ENCODE data around the gene CILP2. TPM values are rescaled to one million over a fixed set of nuclear protein-coding genes. Genes with fewer than 3 reads are reported as not detected.

Gene CILP2
- total and polyA plus RNA-seq, 9 of the 15 experiments (the other 6 are each of a cell fraction or from before 2014, with no cell fraction given), result 0.04 to 0.35 (median 0.05) TPM; not detected in 2

GRCh38 chr19:19505669-19506326 is 32.3 kb upstream of the CILP2 start:
- TF ChIP-seq, protein P1, sequence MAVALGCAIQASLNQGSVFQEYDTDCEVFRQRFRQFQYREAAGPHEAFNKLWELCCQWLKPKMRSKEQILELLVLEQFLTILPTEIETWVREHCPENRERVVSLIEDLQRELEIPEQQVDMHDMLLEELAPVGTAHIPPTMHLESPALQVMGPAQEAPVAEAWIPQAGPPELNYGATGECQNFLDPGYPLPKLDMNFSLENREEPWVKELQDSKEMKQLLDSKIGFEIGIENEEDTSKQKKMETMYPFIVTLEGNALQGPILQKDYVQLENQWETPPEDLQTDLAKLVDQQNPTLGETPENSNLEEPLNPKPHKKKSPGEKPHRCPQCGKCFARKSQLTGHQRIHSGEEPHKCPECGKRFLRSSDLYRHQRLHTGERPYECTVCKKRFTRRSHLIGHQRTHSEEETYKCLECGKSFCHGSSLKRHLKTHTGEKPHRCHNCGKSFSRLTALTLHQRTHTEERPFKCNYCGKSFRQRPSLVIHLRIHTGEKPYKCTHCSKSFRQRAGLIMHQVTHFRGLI (CRISPR knock-in tag; IDR thresholded peaks at IDR 0.05), result no peak
- TF ChIP-seq ZZZ3 (IDR thresholded peaks at IDR 0.05) (no peak), CBX1 (IDR thresholded peaks at IDR 0.05; ENCODE audit: low read depth) (no peak), RBM22 (IDR thresholded peaks at IDR 0.05; ENCODE audit: low read depth, low read length, poor library complexity, severe bottlenecking) (peak; percentile 27), POU5F1 (IDR thresholded peaks at IDR 0.05; ENCODE audit: borderline replicate concordance, low read depth, low read length, partially characterized antibody) (no peak), CREB3 (tag; conservative IDR thresholded peaks at IDR 0.05; ENCODE audit: low read depth) (no peak), RBM39 (optimal IDR thresholded peaks at IDR 0.05; ENCODE audit: low read depth, low read length) (no peak)
- POLR2A ChIA-PET, result interaction anchor here (0.6 kb wide), 1 partner anchor 19 kb away, joined by 3 read pairs; no protein-coding TSS in a partner anchor
- CTCF ChIA-PET (ENCODE audit: low intra/inter-chr PET ratio), result no interaction called here

More at GRCh38 chr19:19505669-19506326, 32.3 kb upstream of the CILP2 start:
- intact Hi-C loops (cut with micrococcal nuclease), result no loop called here
- Histone ChIP-seq H3K4me3 (no peak overlapping the region), H3K9me3 (replicated peaks; ENCODE audit: control insufficient read depth, insufficient read depth, low read depth, low read length) (no peaks in the 10 kb centered on the region), H3K9ac (ENCODE audit: insufficient read depth in 1 of 2, low read depth in 2 of 2, low read length in 2 of 2) (no peak overlapping the region), H3K79me2 (ENCODE audit: control insufficient read depth, insufficient read depth, low read length) (no peaks in the 10 kb centered on the region), H3K36me3 (ENCODE audit: control insufficient read depth, insufficient read depth, low read length) (peaks cover 68% of the 10 kb centered on the region; the same call in 2 of the 3 replicates), H4K20me1 (replicated peaks; ENCODE audit: control insufficient read depth, insufficient read depth, low read length) (no peaks in the 10 kb centered on the region), H3K27me3 (ENCODE audit: control insufficient read depth in 2 of 2, insufficient read depth in 2 of 2, low read length in 2 of 2) (no peaks in the 10 kb centered on the region), H3K4me1 (replicated peaks in 1 of 2; ENCODE audit: control insufficient read depth in 2 of 2, insufficient read depth in 2 of 2, low read length in 2 of 2) (peaks cover 0 to 16% of the 10 kb centered on the region in 2 experiments; a peak in 1 of 5 replicates), H3K9me1 (ENCODE audit: control insufficient read depth, insufficient read depth, low read length) (no peaks in the 10 kb centered on the region), H2AFZ (ENCODE audit: low read depth, low read length) (no peak overlapping the region), H3K4me2 (ENCODE audit: insufficient read depth, low read length) (no peak overlapping the region), H3K27ac (ENCODE audit: extremely low read depth, low read depth, low read length) (no peak overlapping the region)
- no peak for DNase-seq (ENCODE audit: extremely low read depth in 1 of 4, low spot score in 3 of 4)
- no peak for ATAC-seq
- 96% methylated on average over 23 of the region's 27 CpGs for WGBS (ENCODE audit: insufficient coverage, low coverage, missing lambda C conversion rate)
- no peak for FAIRE-seq
- in situ Hi-C loops (cut with MboI), result no loop called here
- BruUV-seq (replicated peaks), result no TSS peak

All from K562 (cell line).